Endothelial cell of umbilical vein (primary cell): ENCODE measurements around the gene ZNF91. TPM values are rescaled to one million over a fixed set of nuclear protein-coding genes. Genes with fewer than 3 reads are reported as not detected.

ENCODE experiments used
- BruUV-seq: library from RNA; stranded (reverse); fragments of 400-500 nt; replicated peaks from 2 replicates; lab custom pipeline; 2021; lab: Mats Ljungman, UMichigan
- CTCF ChIA-PET: fragments of 300-600, 350-600 bp; sonication (Branson Sonifier 250); formaldehyde crosslinking; loops from one replicate; lab custom pipeline; 2021; ENCODE audit warnings: antibody characterized with exemption, inconsistent platforms; lab: Charles Lee
- POLR2A ChIA-PET: fragments of 300-600, 350-600 bp; sonication (Branson Sonifier 250); formaldehyde crosslinking; loops from one replicate; lab custom pipeline; 2021; ENCODE audit warnings: antibody characterized with exemption, inconsistent platforms; lab: Charles Lee
- DNase-seq: peaks from one replicate; pipeline ENCODE4 v3.0.0-alpha.2; 2011; ENCODE audit warnings: low read depth, low spot score
- FAIRE-seq: peaks from 2 replicates; lab custom pipeline; 2011; peaks lifted over from hg19 to GRCh38; lab: Jason Lieb, UNC
- H2AFZ ChIP-seq: 2 replicates; pipeline ENCODE4 v1.6.0; 2012; ENCODE audit warnings: low read depth, low read length, control low read depth, inconsistent platforms
- H3K27ac ChIP-seq: 2 replicates; pipeline ENCODE4 v1.5.1; 2011; ENCODE audit warnings: low read depth, mild to moderate bottlenecking, control low read depth, low read length, moderate library complexity; ENCODE audit not compliant: insufficient read depth
- H3K27me3 ChIP-seq, 2 experiments: 2 replicates each; pipeline versions ENCODE4 v1.6.0 to v1.6.1; 2011; ENCODE audit warnings: low read length in 2 of 2, mixed read lengths in 1 of 2; ENCODE audit not compliant: control insufficient read depth in 2 of 2, insufficient read depth in 2 of 2
- H3K36me3 ChIP-seq, 2 experiments: 2 replicates in 1 of 2; 3 replicates in 1 of 2; pipeline ENCODE4 v1.5.1; 2011; ENCODE audit warnings: low read length in 2 of 2, mild to moderate bottlenecking in 1 of 2, moderate library complexity in 1 of 2; ENCODE audit not compliant: control insufficient read depth in 2 of 2, insufficient read depth in 2 of 2; ENCODE audit errors: extremely low read depth in 1 of 2
- H3K4me1 ChIP-seq: 3 replicates; pipeline ENCODE4 v1.5.1; 2011; ENCODE audit warnings: mild to moderate bottlenecking, low read length; ENCODE audit not compliant: control insufficient read depth, insufficient read depth; ENCODE audit errors: extremely low read depth
- H3K4me2 ChIP-seq: 2 replicates; pipeline ENCODE4 v1.6.1; 2011; ENCODE audit warnings: low read length, control low read depth, mixed read lengths; ENCODE audit not compliant: insufficient read depth
- H3K4me3 ChIP-seq, 3 experiments: fragments of 200-600 bp in 1 of 3; sonication (generic), shearing (Covaris generic) in 1 of 3; replicated peaks in 1 of 3; 2 replicates each; pipeline ENCODE4 v1.5.1; 2011 to 2016; ENCODE audit warnings: control low read depth in 3 of 3, low read length in 3 of 3, mild to moderate bottlenecking in 2 of 3, inconsistent platforms in 1 of 3, low read depth in 1 of 3, moderate library complexity in 1 of 3; ENCODE audit not compliant: insufficient read depth in 1 of 3
- H3K79me2 ChIP-seq: 2 replicates; pipeline ENCODE4 v1.6.0; 2012; ENCODE audit warnings: low read length, inconsistent platforms; ENCODE audit not compliant: control insufficient read depth, insufficient read depth
- H3K9ac ChIP-seq: replicated peaks from 2 replicates; pipeline ENCODE3; 2011; ENCODE audit warnings: low read length, control low read depth; ENCODE audit not compliant: insufficient read depth; ENCODE audit errors: extremely low read depth
- H3K9me1 ChIP-seq: replicated peaks from 3 replicates; pipeline ENCODE4 v1.6.0; 2011; ENCODE audit warnings: mild to moderate bottlenecking, low read length; ENCODE audit not compliant: control insufficient read depth, insufficient read depth; ENCODE audit errors: extremely low read depth
- H3K9me3 ChIP-seq: replicated peaks from 2 replicates; pipeline ENCODE4 v1.5.1; 2012; ENCODE audit warnings: low read length, inconsistent platforms; ENCODE audit not compliant: control insufficient read depth, insufficient read depth
- H4K20me1 ChIP-seq: replicated peaks from 2 replicates; pipeline ENCODE3; 2011; ENCODE audit warnings: mild to moderate bottlenecking, low read length; ENCODE audit not compliant: control insufficient read depth, insufficient read depth; ENCODE audit errors: extremely low read depth
- EZH2 ChIP-seq: IDR thresholded peaks from 2 replicates; pipeline ENCODE4 v1.6.1; 2012; ENCODE audit warnings: borderline replicate concordance, low read depth, mild to moderate bottlenecking, moderate library complexity, low read length, inconsistent platforms; ENCODE audit not compliant: severe bottlenecking
- FOS ChIP-seq: IDR thresholded peaks from 2 replicates; pipeline ENCODE4 v1.6.1; 2011; ENCODE audit warnings: mild to moderate bottlenecking, low read length, moderate library complexity, borderline replicate concordance; ENCODE audit not compliant: insufficient read depth
- GATA2 ChIP-seq: IDR thresholded peaks from 2 replicates; pipeline ENCODE4 v1.7.0; 2011; ENCODE audit warnings: low read depth, mild to moderate bottlenecking, moderate library complexity, mixed read lengths, low read length; ENCODE audit not compliant: insufficient read length, insufficient read depth
- JUN ChIP-seq: IDR thresholded peaks from 2 replicates; pipeline ENCODE4 v1.6.1; 2011; ENCODE audit warnings: borderline replicate concordance, low read depth; ENCODE audit not compliant: insufficient read length, insufficient read depth
- MYC ChIP-seq: IDR thresholded peaks from one replicate; pipeline ENCODE4 v1.6.1; 2011; ENCODE audit warnings: mild to moderate bottlenecking, low read depth, low read length
- POLR2A ChIP-seq: IDR thresholded peaks from 2 replicates; pipeline ENCODE4 v1.6.1; 2012; ENCODE audit warnings: low read depth, mild to moderate bottlenecking, control low read depth, low read length
- POLR2AphosphoS5 ChIP-seq: IDR thresholded peaks from 2 replicates; pipeline ENCODE4 v1.6.1; 2012; ENCODE audit warnings: low read depth, mild to moderate bottlenecking, control low read depth, low read length, moderate library complexity; ENCODE audit not compliant: insufficient read depth
- dilution Hi-C: fragments of 300-500 bp; cut with MboI; formaldehyde crosslinking; loops from one replicate; pipeline ENCODE4 v1.15.0; 2019; ENCODE audit warnings: low sequenced_read_pairs; ENCODE audit not compliant: extremely low pct_ligation_motif_present
- intact Hi-C: fragments of 100-400 bp; cut with micrococcal nuclease; formaldehyde crosslinking; loops from one replicate; pipeline ENCODE4 v1.10.0; 2022
- polyA plus RNA-seq, 4 experiments: library from polyadenylated mRNA; depleted of rRNA in 3 of 4; stranded (reverse) in 3 of 4; unstranded in 1 of 4; fragments of >200 nt; gene quantifications; 2 replicates each; pipeline versions ENCODE4 v1.2.1 to v1.2.3, GENCODE V29; 2011 to 2012; ENCODE audit warnings: missing spikeins in 1 of 4
- total RNA-seq: library from RNA; stranded (reverse); gene quantifications from 2 replicates; pipeline ENCODE4 v1.2.3, GENCODE V29; 2021
- TF ChIP-seq, protein P1 (sequence below), 2 donors: IDR thresholded peaks; 1 replicate in 1 of 2; 2 replicates in 1 of 2; pipeline ENCODE4 v1.5.1; 2011; ENCODE audit warnings: low read length in 2 of 2, mild to moderate bottlenecking in 2 of 2, moderate library complexity in 2 of 2, control low read depth in 1 of 2, inconsistent platforms in 1 of 2, low read depth in 1 of 2; ENCODE audit not compliant: insufficient read depth in 1 of 2; ENCODE audit errors: extremely low read depth in 1 of 2
- TF ChIP-seq, protein P2 (sequence below): IDR thresholded peaks from 2 replicates; pipeline ENCODE4 v1.6.1; 2011; ENCODE audit not compliant: insufficient read depth, insufficient read length

ZNF91 gene
- total and polyA plus RNA-seq, 2 donors (not counting 3 experiments of a cell fraction or from before 2014, with no cell fraction given): 9.6 to 17.0 TPM

- no peak overlapping the region for H2AFZ ChIP-seq
- dilution Hi-C loops: no loop called here
- no peak overlapping the region for H3K4me3 ChIP-seq
- intact Hi-C loops: no loop called here
- DNase-seq (no peak), FAIRE-seq (no peak)
- TF ChIP-seq FOS: no peak
- no peak for TF ChIP-seq EZH2
- TF ChIP-seq, protein P1, sequence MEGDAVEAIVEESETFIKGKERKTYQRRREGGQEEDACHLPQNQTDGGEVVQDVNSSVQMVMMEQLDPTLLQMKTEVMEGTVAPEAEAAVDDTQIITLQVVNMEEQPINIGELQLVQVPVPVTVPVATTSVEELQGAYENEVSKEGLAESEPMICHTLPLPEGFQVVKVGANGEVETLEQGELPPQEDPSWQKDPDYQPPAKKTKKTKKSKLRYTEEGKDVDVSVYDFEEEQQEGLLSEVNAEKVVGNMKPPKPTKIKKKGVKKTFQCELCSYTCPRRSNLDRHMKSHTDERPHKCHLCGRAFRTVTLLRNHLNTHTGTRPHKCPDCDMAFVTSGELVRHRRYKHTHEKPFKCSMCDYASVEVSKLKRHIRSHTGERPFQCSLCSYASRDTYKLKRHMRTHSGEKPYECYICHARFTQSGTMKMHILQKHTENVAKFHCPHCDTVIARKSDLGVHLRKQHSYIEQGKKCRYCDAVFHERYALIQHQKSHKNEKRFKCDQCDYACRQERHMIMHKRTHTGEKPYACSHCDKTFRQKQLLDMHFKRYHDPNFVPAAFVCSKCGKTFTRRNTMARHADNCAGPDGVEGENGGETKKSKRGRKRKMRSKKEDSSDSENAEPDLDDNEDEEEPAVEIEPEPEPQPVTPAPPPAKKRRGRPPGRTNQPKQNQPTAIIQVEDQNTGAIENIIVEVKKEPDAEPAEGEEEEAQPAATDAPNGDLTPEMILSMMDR (IDR thresholded peaks at IDR 0.05; ENCODE audit: extremely low read depth in 1 of 2, insufficient read depth in 1 of 2, low read depth in 1 of 2, low read length in 2 of 2): no peak
- TF ChIP-seq MYC: no peak
- TF ChIP-seq, protein P2, sequence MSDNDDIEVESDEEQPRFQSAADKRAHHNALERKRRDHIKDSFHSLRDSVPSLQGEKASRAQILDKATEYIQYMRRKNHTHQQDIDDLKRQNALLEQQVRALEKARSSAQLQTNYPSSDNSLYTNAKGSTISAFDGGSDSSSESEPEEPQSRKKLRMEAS: no peak
- TF ChIP-seq GATA2: no peak
- no peak for TF ChIP-seq JUN
- TF ChIP-seq POLR2A: no peak
- TF ChIP-seq POLR2AphosphoS5: no peak
- no peak overlapping the region for H3K4me2 ChIP-seq
- ChIA-PET POLR2A (no interaction called here), CTCF (no interaction called here)
- no peaks in the 10 kb centered on the region for H3K9me3 ChIP-seq
- no peaks in the 10 kb centered on the region for H3K36me3 ChIP-seq
- no peak overlapping the region for H3K9ac ChIP-seq
- no TSS peak for BruUV-seq
- no peak overlapping the region for H3K27ac ChIP-seq
- no peaks in the 10 kb centered on the region for H4K20me1 ChIP-seq
- no peaks in the 10 kb centered on the region for H3K27me3 ChIP-seq
- H3K9me1 ChIP-seq: no peaks in the 10 kb centered on the region
- H3K4me1 ChIP-seq: no peaks in the 10 kb centered on the region
- no peaks in the 10 kb centered on the region for H3K79me2 ChIP-seq
Measured at GRCh38 chr19:23328211-23328610, 67.1 kb downstream of the ZNF91 start.
